Spleen (tissue), 7 donors: ENCODE data around the gene ALG5.

ENCODE experiments used
- CTCF ChIP-seq, 11 experiments: fragments of 200-600 bp in 7 of 11; fragments of 450-650 bp in 4 of 11; sonication (generic) in 4 of 11; IDR thresholded peaks in 8 of 11; conservative IDR thresholded peaks in 3 of 11; 1 replicate in 7 of 11; 2 replicates in 4 of 11; pipeline versions ENCODE4 v1.4.0 to v1.8.0; 2016 to 2021; ENCODE audit warnings: antibody characterized with exemption in 11 of 11, inconsistent platforms in 4 of 11, mild to moderate bottlenecking in 1 of 11
- POLR2A ChIP-seq, 3 donors: fragments of 450-650 bp; IDR thresholded peaks; one replicate each; pipeline ENCODE4 v1.5.1; 2017; ENCODE audit warnings: antibody characterized with exemption in 3 of 3, mild to moderate bottlenecking in 1 of 3
- POLR2AphosphoS5 ChIP-seq, 3 donors: sonication (generic); formaldehyde crosslinking; IDR thresholded peaks; one replicate each; pipeline ENCODE4 v1.5.1; 2017; ENCODE audit warnings: antibody characterized with exemption in 3 of 3
- donor health status: DM: no; HTN: no; CAD: no; lungs with moderate emphysema.
- donor health status: DM: no; HTN: no; CAD: no.
- donor health status: DM: no; HTN: no; CAD: no.

DNA sequence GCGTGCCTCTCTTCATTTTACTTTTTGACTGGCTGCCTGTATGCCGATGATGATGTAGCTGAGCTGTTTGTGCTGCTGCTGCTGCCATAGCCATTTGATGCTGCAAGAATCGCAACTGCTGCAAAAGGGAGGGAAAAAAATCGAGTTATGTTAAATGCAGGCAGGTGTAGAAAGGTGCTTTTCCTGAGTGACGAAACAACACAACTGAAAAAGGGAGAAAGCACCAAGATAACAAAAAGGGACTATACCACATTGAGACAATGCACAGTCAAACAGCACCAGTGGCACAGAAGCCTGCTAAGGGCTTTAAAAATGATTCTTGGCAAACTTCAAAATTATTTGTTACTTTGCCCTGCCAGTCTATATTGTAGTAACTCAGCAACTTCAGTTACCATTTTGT, 10.6 kb upstream of the ALG5 start:
- TF ChIP-seq CTCF (IDR thresholded peaks at IDR 0.05 in 8 of 11, conservative IDR thresholded peaks at IDR 0.05 in 3 of 11) (no peak), POLR2A (IDR thresholded peaks at IDR 0.05) (no peak), POLR2AphosphoS5 (IDR thresholded peaks at IDR 0.05) (no peak)
